ENCODE data around the gene KCNJ15. TPM values are rescaled to one million over a fixed set of nuclear protein-coding genes. Genes with fewer than 3 reads are reported as not detected.
"Not testable (repeated sequence)": the region's sequence is repeated elsewhere in the genome, so short reads cannot be mapped to it uniquely, and the experiment has no call there.

KCNJ15 gene
- total RNA-seq, 2 experiments from 2014 or later = 0.12 to 0.14 TPM

GRCh38 chr21:38229260-38229877 is 27.4 kb upstream of the KCNJ15 start:
- ATAC-seq = no peak
- ChIA-PET CTCF (interaction anchor here (1.1 kb wide), 1 partner anchor 9 kb away, joined by 4 read pairs; no protein-coding TSS in a partner anchor), POLR2A (no interaction called here)
- Mint-ChIP-seq H3K4me1 (no peaks in the 10 kb centered on the region), H3K4me3 (no peak overlapping the region), H3K27me3 (no peaks in the 10 kb centered on the region), H3K9me3 (ENCODE audit: low read depth) (peaks cover 39% of the 10 kb centered on the region), H3K27ac (no peak overlapping the region), H3K36me3 (ENCODE audit: low read depth) (peaks cover 2% of the 10 kb centered on the region)
- no peak for DNase-seq
- intact Hi-C loops (cut with DNase I, micrococcal nuclease) = no loop called here

- Mint-ChIP-seq H3K4me3 (no peak overlapping the region), H3K27ac (no peak overlapping the region), H3K36me3 (ENCODE audit: low read depth) (peaks cover 2% of the 10 kb centered on the region), H3K9me3 (ENCODE audit: low read depth) (peaks cover 13% of the 10 kb centered on the region), H3K27me3 (no peaks in the 10 kb centered on the region), H3K4me1 (peaks cover 2% of the 10 kb centered on the region)
- DNase-seq = no peak
- CTCF ChIA-PET = interaction anchor here (0.6 to 3.5 kb wide), 9 partner anchors 8 to 601 kb away, joined by 3 to 18 read pairs (median 4); no protein-coding TSS in a partner anchor
- intact Hi-C loops (cut with DNase I, micrococcal nuclease) = no loop called here
- ATAC-seq = no peak
- POLR2A ChIA-PET = no interaction called here
These were observed 22.2 kb upstream of the KCNJ15 start for GRCh38 chr21:38234395-38235142.

DNA sequence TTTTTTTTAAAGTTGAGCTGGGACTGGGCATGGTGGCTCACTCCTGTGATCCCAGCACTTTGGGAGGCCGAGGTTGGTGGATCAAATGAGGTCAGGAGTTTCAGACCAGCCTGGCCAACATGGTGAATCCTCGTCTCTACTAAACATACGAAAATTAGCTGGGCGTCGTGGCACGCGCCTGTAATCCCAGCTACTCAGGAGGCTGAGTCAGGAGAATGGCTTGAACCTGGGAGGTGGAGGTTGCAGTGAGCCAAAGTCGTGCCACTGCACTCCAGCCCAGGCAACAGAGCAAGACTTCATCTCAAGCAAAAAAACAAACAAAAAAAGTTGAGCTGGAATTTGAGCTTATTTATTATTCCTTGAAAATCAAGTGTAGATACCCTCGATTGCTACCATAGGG is 21.5 kb upstream of the KCNJ15 start:
- H3K27ac Mint-ChIP-seq; H3K36me3 Mint-ChIP-seq (ENCODE audit: low read depth); H3K27me3 Mint-ChIP-seq; ATAC-seq; DNase-seq; POLR2A ChIA-PET; H3K4me1 Mint-ChIP-seq; H3K4me3 Mint-ChIP-seq; intact Hi-C loops (cut with DNase I, micrococcal nuclease): not testable (repeated sequence)
- CTCF ChIA-PET = interaction anchor here (0.6 to 3.5 kb wide), 9 partner anchors 8 to 601 kb away, joined by 3 to 18 read pairs (median 4); no protein-coding TSS in a partner anchor
- peaks cover 13% of the 10 kb centered on the region for H3K9me3 Mint-ChIP-seq (ENCODE audit: low read depth)

DNA sequence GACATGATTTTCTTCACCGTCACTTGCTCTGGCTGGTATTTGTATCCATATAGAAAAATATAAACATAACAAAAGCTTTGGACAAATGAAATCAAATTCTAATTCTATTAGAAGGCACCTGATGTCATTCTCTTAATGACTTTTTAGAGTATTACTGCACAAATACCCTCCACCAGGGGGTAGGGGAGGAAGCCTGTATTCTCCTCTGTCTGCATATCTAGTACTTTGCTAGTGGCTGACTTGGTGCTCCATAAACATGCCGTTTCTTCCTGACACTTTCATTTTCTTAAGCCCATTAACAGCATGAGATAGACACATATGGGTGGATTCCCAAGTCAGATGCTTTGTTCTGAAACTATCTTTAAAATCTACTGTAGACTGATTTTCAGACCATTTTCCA is 20.6 kb upstream of the KCNJ15 start:
- no peak overlapping the region for H3K27ac Mint-ChIP-seq
- intact Hi-C loops (cut with DNase I, micrococcal nuclease) = no loop called here
- peaks cover 8% of the 10 kb centered on the region for H3K9me3 Mint-ChIP-seq (ENCODE audit: low read depth)
- H3K4me1 Mint-ChIP-seq = peaks cover 2% of the 10 kb centered on the region
- CTCF ChIA-PET = interaction anchor here (0.8 to 3.5 kb wide), 7 partner anchors 9 to 117 kb away, joined by 3 to 18 read pairs (median 4); no protein-coding TSS in a partner anchor
- DNase-seq (no peak), ATAC-seq (no peak)
- no peak overlapping the region for H3K4me3 Mint-ChIP-seq
- H3K36me3 Mint-ChIP-seq (ENCODE audit: low read depth) = no peaks in the 10 kb centered on the region
- POLR2A ChIA-PET = interaction anchor here (0.6 kb wide), 1 partner anchor 431 kb away, joined by 3 read pairs; no protein-coding TSS in a partner anchor
- H3K27me3 Mint-ChIP-seq = no peaks in the 10 kb centered on the region

GRCh38 chr21:38239672-38240071 is 17.1 kb upstream of the KCNJ15 start:
- Mint-ChIP-seq H3K4me3 (no peak overlapping the region), H3K36me3 (ENCODE audit: low read depth) (no peaks in the 10 kb centered on the region), H3K9me3 (ENCODE audit: low read depth) (no peaks in the 10 kb centered on the region), H3K4me1 (peaks cover 17% of the 10 kb centered on the region), H3K27ac (no peak overlapping the region), H3K27me3 (peaks cover 2% of the 10 kb centered on the region)
- POLR2A ChIA-PET = no interaction called here
- ATAC-seq (no peak), DNase-seq (no peak)
- CTCF ChIA-PET = interaction anchor here (1.3 kb wide), 1 partner anchor 113 kb away, joined by 3 read pairs; no protein-coding TSS in a partner anchor
- intact Hi-C loops (cut with DNase I, micrococcal nuclease) = no loop called here

GRCh38 chr21:38240129-38240528 is 16.7 kb upstream of the KCNJ15 start:
- no peaks in the 10 kb centered on the region for H3K9me3 Mint-ChIP-seq (ENCODE audit: low read depth)
- ATAC-seq (no peak), DNase-seq (no peak)
- no peak overlapping the region for H3K4me3 Mint-ChIP-seq
- peaks cover 2% of the 10 kb centered on the region for H3K27me3 Mint-ChIP-seq
- H3K36me3 Mint-ChIP-seq (ENCODE audit: low read depth) = no peaks in the 10 kb centered on the region
- CTCF ChIA-PET = interaction anchor here (1.2 to 1.3 kb wide), 2 partner anchors 112 to 114 kb away, joined by 3 read pairs; no protein-coding TSS in a partner anchor
- H3K4me1 Mint-ChIP-seq = peaks cover 22% of the 10 kb centered on the region
- H3K27ac Mint-ChIP-seq = no peak overlapping the region
- POLR2A ChIA-PET = no interaction called here
- intact Hi-C loops (cut with DNase I, micrococcal nuclease) = no loop called here

DNA sequence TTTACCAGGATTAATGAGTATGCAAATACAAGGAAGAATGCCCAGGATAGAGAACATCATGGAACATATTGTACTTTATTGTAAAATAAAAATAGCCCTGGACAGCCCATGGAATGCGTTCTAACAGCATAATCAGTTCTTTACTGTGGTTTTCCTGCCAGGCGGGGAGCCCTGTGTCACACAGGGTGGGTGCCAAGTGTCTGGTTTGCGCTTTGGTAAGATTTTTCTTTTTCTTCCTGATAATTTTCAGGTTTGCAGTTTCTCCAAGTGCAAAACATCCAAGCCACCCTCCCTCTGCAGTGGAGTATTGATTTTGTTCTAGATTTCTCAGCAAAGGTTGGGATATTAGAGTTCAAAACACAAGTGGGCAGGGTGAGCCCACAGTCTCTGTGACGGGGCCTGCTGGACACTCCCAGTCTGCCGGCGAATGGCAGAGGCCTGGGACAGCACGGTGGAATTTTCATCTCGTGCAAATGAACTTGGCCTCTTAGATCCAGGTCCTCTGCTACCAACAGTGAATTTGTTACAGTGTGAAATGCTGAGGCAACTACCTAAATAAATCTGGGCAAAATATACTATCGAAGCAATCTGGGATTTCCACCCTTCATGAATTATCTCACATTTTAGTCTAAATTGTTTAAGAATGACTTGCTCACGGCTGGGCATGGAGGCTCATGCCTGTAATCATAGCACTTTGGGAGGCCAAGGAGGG is 15.6 kb upstream of the KCNJ15 start:
- Mint-ChIP-seq H3K36me3 (ENCODE audit: low read depth) (no peaks in the 10 kb centered on the region), H3K27ac (no peak overlapping the region), H3K4me1 (peaks cover 29% of the 10 kb centered on the region), H3K4me3 (no peak overlapping the region), H3K27me3 (peaks cover 2% of the 10 kb centered on the region), H3K9me3 (ENCODE audit: low read depth) (no peaks in the 10 kb centered on the region)
- no peak for ATAC-seq
- CTCF ChIA-PET = interaction anchor here (0.6 to 2.3 kb wide), 3 partner anchors 23 to 112 kb away, joined by 3 to 9 read pairs (median 3); no protein-coding TSS in a partner anchor
- intact Hi-C loops (cut with DNase I, micrococcal nuclease) = no loop called here
- DNase-seq = no peak
- POLR2A ChIA-PET = no interaction called here

DNA sequence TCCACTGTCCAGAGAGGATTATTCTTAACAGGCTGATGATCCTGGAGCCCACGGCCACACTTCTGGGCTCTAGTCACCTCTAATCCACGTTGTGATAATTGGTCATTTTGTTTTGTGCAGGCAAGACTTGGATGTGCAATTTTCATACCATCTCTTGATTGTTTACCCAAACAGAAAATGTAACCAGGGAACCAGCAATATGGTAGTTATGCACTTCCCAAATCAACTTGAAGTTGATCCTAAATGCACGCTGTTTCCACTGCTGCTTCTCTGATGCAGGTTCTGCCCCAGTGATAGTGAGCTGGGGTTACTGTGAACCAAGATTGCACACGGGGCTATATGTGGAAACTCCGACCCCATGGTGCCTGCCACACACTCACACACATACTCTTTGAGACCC is 14.7 kb upstream of the KCNJ15 start:
- POLR2A ChIA-PET = no interaction called here
- ATAC-seq (no peak), DNase-seq (no peak)
- Mint-ChIP-seq H3K4me3 (no peak overlapping the region), H3K36me3 (ENCODE audit: low read depth) (no peaks in the 10 kb centered on the region), H3K27me3 (peaks cover 6% of the 10 kb centered on the region), H3K4me1 (peaks cover 27% of the 10 kb centered on the region), H3K9me3 (ENCODE audit: low read depth) (no peaks in the 10 kb centered on the region), H3K27ac (no peak overlapping the region)
- intact Hi-C loops (cut with DNase I, micrococcal nuclease) = no loop called here
- CTCF ChIA-PET = interaction anchor here (2.2 to 2.3 kb wide), 2 partner anchors 24 to 110 kb away, joined by 7 to 9 read pairs; no protein-coding TSS in a partner anchor

GRCh38 chr21:38243732-38244406 is 12.9 kb upstream of the KCNJ15 start:
- Mint-ChIP-seq H3K4me3 (peak overlapping the region; percentile 48), H3K36me3 (ENCODE audit: low read depth) (no peaks in the 10 kb centered on the region), H3K4me1 (peaks cover 29% of the 10 kb centered on the region), H3K27ac (peak overlapping the region; percentile 86), H3K9me3 (ENCODE audit: low read depth) (no peaks in the 10 kb centered on the region), H3K27me3 (peaks cover 15% of the 10 kb centered on the region)
- POLR2A ChIA-PET = interaction anchor here (0.5 kb wide), 1 partner anchor 77 kb away, joined by 3 read pairs; no protein-coding TSS in a partner anchor
- intact Hi-C loops (cut with DNase I, micrococcal nuclease) = loop anchor here (1.0 to 2.0 kb wide), 3 partner anchors 33 to 523 kb away; no protein-coding TSS in a partner anchor
- CTCF ChIA-PET = interaction anchor here (0.8 to 2.3 kb wide), 5 partner anchors 24 to 110 kb away, joined by 3 to 9 read pairs (median 7); no protein-coding TSS in a partner anchor
- ATAC-seq (peak; percentile 50), DNase-seq (peak; percentile 13)

GRCh38 chr21:38244407-38244787 is 12.4 kb upstream of the KCNJ15 start:
- Mint-ChIP-seq H3K4me3 (peak overlapping the region; percentile 48), H3K27ac (peak overlapping the region; percentile 86), H3K9me3 (ENCODE audit: low read depth) (no peaks in the 10 kb centered on the region), H3K27me3 (peaks cover 15% of the 10 kb centered on the region), H3K36me3 (ENCODE audit: low read depth) (no peaks in the 10 kb centered on the region), H3K4me1 (peaks cover 35% of the 10 kb centered on the region)
- ChIA-PET POLR2A (interaction anchor here (0.7 kb wide), 2 partner anchors 50 to 108 kb away, joined by 3 to 4 read pairs; no protein-coding TSS in a partner anchor), CTCF (interaction anchor here (0.6 to 2.5 kb wide), 5 partner anchors 9 to 109 kb away, joined by 5 to 10 read pairs (median 7); no protein-coding TSS in a partner anchor)
- peak; percentile 40 for ATAC-seq
- intact Hi-C loops (cut with DNase I, micrococcal nuclease) = loop anchor here (1.0 to 2.0 kb wide), 3 partner anchors 32 to 523 kb away; no protein-coding TSS in a partner anchor
- DNase-seq = peak; percentile 11

All from activated CD4-positive, alpha-beta T cell treated with anti-CD3 and anti-CD28 coated beads for 36 hours (primary cell).